ENCODE data around the gene CLASRP. TPM values are rescaled to one million over a fixed set of nuclear protein-coding genes. Genes with fewer than 3 reads are reported as not detected.

CLASRP gene
- polyA plus RNA-seq, 1 experiment: 12.4 TPM

DNA sequence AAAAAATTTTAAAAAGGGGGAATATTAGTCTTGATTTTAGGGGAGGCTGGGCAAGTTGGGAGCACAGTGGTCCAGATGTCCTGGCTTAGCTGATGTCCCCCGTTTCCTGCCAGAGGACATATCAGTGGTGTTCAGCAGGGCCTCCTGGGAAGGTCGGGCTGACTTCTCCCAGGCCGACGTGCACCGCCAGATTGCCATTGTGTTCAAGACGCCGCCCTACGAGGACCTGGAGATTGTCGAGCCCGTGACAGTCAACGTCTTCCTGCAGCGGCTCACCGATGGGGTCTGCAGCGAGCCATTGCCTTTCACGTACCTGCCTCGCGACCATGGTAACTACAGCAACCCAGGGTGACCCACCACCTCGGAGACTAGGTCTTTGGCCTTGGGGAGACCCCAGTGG, 6.4 kb upstream of the CLASRP start:
- H3K9me3 ChIP-seq (ENCODE audit: control insufficient read depth, insufficient read depth, low read length): no peaks in the 10 kb centered on the region; the same call in 1 of the 2 replicates
- TF ChIP-seq, protein P1, sequence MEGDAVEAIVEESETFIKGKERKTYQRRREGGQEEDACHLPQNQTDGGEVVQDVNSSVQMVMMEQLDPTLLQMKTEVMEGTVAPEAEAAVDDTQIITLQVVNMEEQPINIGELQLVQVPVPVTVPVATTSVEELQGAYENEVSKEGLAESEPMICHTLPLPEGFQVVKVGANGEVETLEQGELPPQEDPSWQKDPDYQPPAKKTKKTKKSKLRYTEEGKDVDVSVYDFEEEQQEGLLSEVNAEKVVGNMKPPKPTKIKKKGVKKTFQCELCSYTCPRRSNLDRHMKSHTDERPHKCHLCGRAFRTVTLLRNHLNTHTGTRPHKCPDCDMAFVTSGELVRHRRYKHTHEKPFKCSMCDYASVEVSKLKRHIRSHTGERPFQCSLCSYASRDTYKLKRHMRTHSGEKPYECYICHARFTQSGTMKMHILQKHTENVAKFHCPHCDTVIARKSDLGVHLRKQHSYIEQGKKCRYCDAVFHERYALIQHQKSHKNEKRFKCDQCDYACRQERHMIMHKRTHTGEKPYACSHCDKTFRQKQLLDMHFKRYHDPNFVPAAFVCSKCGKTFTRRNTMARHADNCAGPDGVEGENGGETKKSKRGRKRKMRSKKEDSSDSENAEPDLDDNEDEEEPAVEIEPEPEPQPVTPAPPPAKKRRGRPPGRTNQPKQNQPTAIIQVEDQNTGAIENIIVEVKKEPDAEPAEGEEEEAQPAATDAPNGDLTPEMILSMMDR (IDR thresholded peaks at IDR 0.05; ENCODE audit: low read depth, low read length): no peak
- ChIA-PET CTCF (no interaction called here), POLR2A (no interaction called here)
- no peaks in the 10 kb centered on the region for H3K27me3 ChIP-seq (ENCODE audit: control insufficient read depth, insufficient read depth, low read length)
- no peak overlapping the region for H3K4me3 ChIP-seq (ENCODE audit: low read depth, low read length)
- no peak overlapping the region for H3K27ac ChIP-seq (ENCODE audit: low read depth, low read length)
- DNase-seq (ENCODE audit: low read depth, low spot score): no peak

DNA sequence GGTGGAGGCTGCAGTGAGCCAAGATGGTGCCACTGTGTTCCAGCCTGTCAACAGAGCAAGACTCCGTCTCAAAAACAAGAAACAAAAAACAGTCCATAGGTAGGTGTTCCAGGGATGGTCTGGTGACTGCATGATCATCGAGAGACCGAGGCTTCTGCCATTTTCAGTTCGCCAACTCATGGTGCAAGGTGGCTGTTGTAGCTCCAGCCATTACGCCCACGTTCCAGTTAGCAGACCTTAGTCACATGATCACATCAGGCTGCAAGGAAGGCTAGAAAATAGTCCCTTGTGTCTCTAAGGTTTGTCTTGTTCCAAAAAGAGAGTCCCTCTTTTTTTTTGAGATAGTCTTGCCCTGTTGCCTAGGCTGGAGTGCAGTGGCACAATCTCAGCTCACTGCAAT, 3.1 kb upstream of the CLASRP start:
- Histone ChIP-seq H3K27me3 (ENCODE audit: control insufficient read depth, insufficient read depth, low read length) (no peaks in the 10 kb centered on the region), H3K9me3 (ENCODE audit: control insufficient read depth, insufficient read depth, low read length) (no peaks in the 10 kb centered on the region; the same call in 1 of the 2 replicates), H3K4me3 (ENCODE audit: low read depth, low read length) (no peak overlapping the region), H3K27ac (ENCODE audit: low read depth, low read length) (no peak overlapping the region)
- TF ChIP-seq, protein P1 (IDR thresholded peaks at IDR 0.05; ENCODE audit: low read depth, low read length): no peak
- ChIA-PET CTCF (no interaction called here), POLR2A (interaction anchor here (0.5 to 0.6 kb wide), 2 partner anchors 15 to 29 kb away, joined by 4 to 6 read pairs; no protein-coding TSS in a partner anchor)
- no peak for DNase-seq (ENCODE audit: low read depth, low spot score)

DNA sequence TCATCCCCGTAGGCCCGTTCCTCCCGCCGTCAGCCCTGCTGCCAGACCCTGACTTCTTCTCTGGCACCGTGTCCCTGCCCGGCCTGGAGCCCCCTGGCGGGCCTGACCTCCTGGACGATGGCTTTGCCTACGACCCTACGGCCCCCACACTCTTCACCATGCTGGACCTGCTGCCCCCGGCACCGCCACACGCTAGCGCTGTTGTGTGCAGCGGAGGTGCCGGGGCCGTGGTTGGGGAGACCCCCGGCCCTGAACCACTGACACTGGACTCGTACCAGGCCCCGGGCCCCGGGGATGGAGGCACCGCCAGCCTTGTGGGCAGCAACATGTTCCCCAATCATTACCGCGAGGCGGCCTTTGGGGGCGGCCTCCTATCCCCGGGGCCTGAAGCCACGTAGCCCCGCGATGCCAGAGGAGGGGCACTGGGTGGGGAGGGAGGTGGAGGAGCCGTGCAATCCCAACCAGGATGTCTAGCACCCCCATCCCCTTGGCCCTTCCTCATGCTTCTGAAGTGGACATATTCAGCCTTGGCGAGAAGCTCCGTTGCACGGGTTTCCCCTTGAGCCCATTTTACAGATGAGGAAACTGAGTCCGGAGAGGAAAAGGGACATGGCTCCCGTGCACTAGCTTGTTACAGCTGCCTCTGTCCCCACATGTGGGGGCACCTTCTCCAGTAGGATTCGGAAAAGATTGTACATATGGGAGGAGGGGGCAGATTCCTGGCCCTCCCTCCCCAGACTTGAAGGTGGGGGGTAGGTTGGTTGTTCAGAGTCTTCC, 1.3 kb upstream of the CLASRP start:
- Histone ChIP-seq H3K27me3 (ENCODE audit: control insufficient read depth, insufficient read depth, low read length) (no peaks in the 10 kb centered on the region), H3K9me3 (ENCODE audit: control insufficient read depth, insufficient read depth, low read length) (no peaks in the 10 kb centered on the region; the same call in 1 of the 2 replicates), H3K27ac (ENCODE audit: low read depth, low read length) (no peak overlapping the region), H3K4me3 (ENCODE audit: low read depth, low read length) (no peak overlapping the region)
- ChIA-PET POLR2A (no interaction called here), CTCF (interaction anchor here (0.7 to 2.4 kb wide), 2 partner anchors 22 to 61 kb away, joined by 5 to 14 read pairs; no protein-coding TSS in a partner anchor)
- no peak for DNase-seq (ENCODE audit: low read depth, low spot score)
- TF ChIP-seq, protein P1 (IDR thresholded peaks at IDR 0.05; ENCODE audit: low read depth, low read length): no peak

DNA sequence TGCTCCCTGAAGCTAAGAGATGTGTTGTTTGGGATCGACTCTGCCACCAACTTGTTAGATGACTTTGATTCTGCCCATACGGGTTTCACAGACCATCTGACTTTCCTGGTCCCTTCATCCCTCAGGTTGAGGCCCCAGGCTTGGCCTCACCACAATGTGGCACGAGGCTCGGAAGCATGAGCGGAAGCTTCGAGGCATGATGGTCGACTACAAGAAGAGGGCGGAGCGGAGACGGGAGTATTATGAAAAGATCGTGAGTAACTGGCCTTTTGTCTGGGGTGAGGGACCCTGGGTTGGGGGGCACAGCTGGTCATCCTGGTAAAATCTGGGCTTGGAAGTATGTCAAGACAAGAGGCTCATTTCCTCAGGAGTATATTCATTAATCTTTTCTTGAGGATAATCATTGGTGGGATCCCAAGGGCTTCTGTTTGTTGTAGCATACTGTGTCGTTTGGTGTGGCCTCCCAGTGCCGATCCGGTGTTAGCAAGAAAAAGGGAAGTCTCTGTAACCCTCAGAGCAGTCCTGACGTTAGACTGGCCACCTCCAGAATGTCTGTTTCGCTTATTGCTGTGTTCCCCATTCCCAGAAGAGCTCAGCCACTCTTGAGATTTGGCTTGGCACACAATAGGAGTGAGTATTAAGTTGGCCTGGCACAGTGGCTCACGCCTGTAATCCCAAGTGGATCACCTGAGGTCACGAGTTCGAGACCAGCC, 1.4 kb downstream of the CLASRP start:
- no peak overlapping the region for H3K27ac ChIP-seq (ENCODE audit: low read depth, low read length)
- no peaks in the 10 kb centered on the region for H3K27me3 ChIP-seq (ENCODE audit: control insufficient read depth, insufficient read depth, low read length)
- POLR2A ChIA-PET: interaction anchor here (1.2 to 1.9 kb wide), 3 partner anchors 19 to 38 kb away, joined by 3 to 12 read pairs (median 5); partner anchors contain the start of gene RELB
- peak overlapping the region; percentile 95 for H3K4me3 ChIP-seq (ENCODE audit: low read depth, low read length)
- DNase-seq (ENCODE audit: low read depth, low spot score): no peak
- no peaks in the 10 kb centered on the region; the same call in 1 of the 2 replicates for H3K9me3 ChIP-seq (ENCODE audit: control insufficient read depth, insufficient read depth, low read length)
- CTCF ChIA-PET: interaction anchor here (1.8 to 2.4 kb wide), 2 partner anchors 19 kb away, joined by 7 to 14 read pairs; no protein-coding TSS in a partner anchor
- TF ChIP-seq, protein P1 (IDR thresholded peaks at IDR 0.05; ENCODE audit: low read depth, low read length): no peak
